IMR-90 (cell line): ENCODE data around the gene ZNF609. TPM values are rescaled to one million over a fixed set of nuclear protein-coding genes. Genes with fewer than 3 reads are reported as not detected.

Experiments used
- ATAC-seq: fragments of 200-7000 bp; cut with Tn5 transposase; 2 replicates; pipeline ENCODE4 v1.9.1; 2020; ENCODE audit warnings: low read depth, mild to moderate bottlenecking, moderate library complexity
- BruUV-seq: library from RNA; stranded (reverse); fragments of 400-500 nt; replicated peaks from 2 replicates; lab custom pipeline; 2021; lab: Mats Ljungman, UMichigan
- CTCF ChIA-PET: fragments of 300-600 bp; formaldehyde crosslinking; extraction: SDS; loops from one replicate; lab custom pipeline; 2021; ENCODE audit warnings: antibody characterized with exemption; lab: Yijun Ruan, JAX
- POLR2A ChIA-PET: fragments of 300-600 bp; sonication (Branson Sonifier 250); formaldehyde crosslinking; loops from one replicate; lab custom pipeline; 2022; ENCODE audit warnings: antibody characterized with exemption; ENCODE audit not compliant: unreplicated experiment; lab: Charles Lee
- DNase-seq: peaks from one replicate; pipeline ENCODE4 v3.0.0; 2013
- H2AFZ ChIP-seq: replicated peaks from 2 replicates; pipeline ENCODE3; 2013; ENCODE audit warnings: low read length, mild to moderate bottlenecking; ENCODE audit not compliant: poor library complexity
- H2AK5ac ChIP-seq: 2 replicates; pipeline ENCODE4 v1.6.1; 2013; ENCODE audit warnings: low read depth, low read length, inconsistent platforms
- H2AK9ac ChIP-seq: replicated peaks from 2 replicates; pipeline ENCODE3; 2013; ENCODE audit warnings: mild to moderate bottlenecking, low read depth, low read length, moderate library complexity; ENCODE audit not compliant: poor library complexity
- H2BK120ac ChIP-seq: 2 replicates; pipeline ENCODE4 v1.6.1; 2013; ENCODE audit warnings: low read depth, low read length, inconsistent platforms
- H2BK15ac ChIP-seq: 3 replicates; pipeline ENCODE4 v1.6.1; 2013; ENCODE audit warnings: low read depth, low read length, inconsistent platforms
- H2BK20ac ChIP-seq: 2 replicates; pipeline ENCODE4 v1.6.1; 2013; ENCODE audit warnings: low read depth, mild to moderate bottlenecking, inconsistent platforms, low read length, moderate library complexity
- H2BK5ac ChIP-seq: 2 replicates; pipeline ENCODE4 v1.6.1; 2013; ENCODE audit warnings: mild to moderate bottlenecking, low read depth, low read length, inconsistent platforms; ENCODE audit not compliant: poor library complexity, severe bottlenecking
- H3K14ac ChIP-seq: replicated peaks from 2 replicates; pipeline ENCODE4 v1.6.1; 2013; ENCODE audit warnings: low read depth, low read length, inconsistent platforms
- H3K18ac ChIP-seq: 2 replicates; pipeline ENCODE4 v1.6.1; 2013; ENCODE audit warnings: low read depth, low read length, control low read depth
- H3K23ac ChIP-seq: 2 replicates; pipeline ENCODE4 v1.6.1; 2013; ENCODE audit warnings: low read depth, low read length, inconsistent platforms
- H3K27ac ChIP-seq: 2 replicates; pipeline ENCODE4 v1.5.1; 2013; ENCODE audit warnings: mild to moderate bottlenecking, control low read depth, low read length; ENCODE audit not compliant: insufficient read depth
- H3K27me3 ChIP-seq: 2 replicates; pipeline ENCODE4 v1.6.1; 2013; ENCODE audit warnings: low read length; ENCODE audit not compliant: control insufficient read depth, insufficient read depth
- H3K36me3 ChIP-seq: 2 replicates; pipeline ENCODE4 v1.6.1; 2013; ENCODE audit warnings: low read length, mixed read lengths; ENCODE audit not compliant: control insufficient read depth, insufficient read depth
- H3K4ac ChIP-seq: 2 replicates; pipeline ENCODE4 v1.6.1; 2013; ENCODE audit warnings: low read depth, low read length, inconsistent platforms
- H3K4me1 ChIP-seq: 2 replicates; pipeline ENCODE4 v1.6.1; 2013; ENCODE audit warnings: low read length, mixed read lengths; ENCODE audit not compliant: control insufficient read depth, insufficient read depth
- H3K4me2 ChIP-seq: 2 replicates; pipeline ENCODE4 v1.6.1; 2013; ENCODE audit warnings: low read depth, mild to moderate bottlenecking, control low read depth, low read length, moderate library complexity
- H3K4me3 ChIP-seq: 2 replicates; pipeline ENCODE4 v1.5.1; 2013; ENCODE audit warnings: low read depth, mild to moderate bottlenecking, control low read depth, low read length, moderate library complexity; ENCODE audit not compliant: insufficient read depth
- H3K56ac ChIP-seq: 2 replicates; pipeline ENCODE4 v1.6.1; 2013; ENCODE audit warnings: low read length, inconsistent platforms; ENCODE audit not compliant: insufficient read depth; ENCODE audit errors: extremely low read depth
- H3K79me1 ChIP-seq, 2 experiments: 2 replicates each; pipeline ENCODE4 v1.6.1; 2013; ENCODE audit warnings: low read length in 2 of 2, inconsistent platforms in 1 of 2, low read depth in 1 of 2
- H3K9ac ChIP-seq: 2 replicates; pipeline ENCODE4 v1.6.1; 2013; ENCODE audit warnings: low read depth, low read length, control low read depth
- H3K9me1 ChIP-seq: 2 replicates; pipeline ENCODE4 v1.6.1; 2013; ENCODE audit warnings: low read length, inconsistent platforms; ENCODE audit not compliant: insufficient read depth
- H3K9me3 ChIP-seq: 2 replicates; pipeline ENCODE4 v1.6.1; 2013; ENCODE audit warnings: low read length; ENCODE audit not compliant: control insufficient read depth, insufficient read depth
- H4K20me1 ChIP-seq: 2 replicates; pipeline ENCODE4 v1.6.1; 2013; ENCODE audit warnings: low read length, inconsistent platforms; ENCODE audit not compliant: insufficient read depth
- H4K5ac ChIP-seq: 2 replicates; pipeline ENCODE4 v1.6.1; 2013; ENCODE audit warnings: mild to moderate bottlenecking, low read depth, low read length, control low read depth
- H4K8ac ChIP-seq, 2 experiments: 2 replicates each; pipeline ENCODE4 v1.6.1; 2013; ENCODE audit warnings: low read depth in 2 of 2, low read length in 2 of 2, control low read depth in 1 of 2, inconsistent platforms in 1 of 2
- H4K91ac ChIP-seq: 2 replicates; pipeline ENCODE4 v1.6.1; 2013; ENCODE audit warnings: low read depth, low read length, inconsistent platforms; ENCODE audit not compliant: insufficient read depth
- CEBPB ChIP-seq: IDR thresholded peaks from 2 replicates; pipeline ENCODE4 v1.6.1; 2012; ENCODE audit warnings: low read depth, low read length, improper control_type of control experiment
- WGBS, 2 experiments: methylation state at CpG; one replicate each; pipeline versions ENCODE4 v1.1.5 to v1.1.7; 2013; ENCODE audit warnings: missing lambda C conversion rate in 2 of 2; ENCODE audit not compliant: insufficient read length in 1 of 2; ENCODE audit errors: extremely low coverage in 2 of 2; 5-methylcytosine and 5-hydroxymethylcytosine counted together
- dilution Hi-C: fragments of 300-500 bp; cut with HindIII; formaldehyde crosslinking; loops from one replicate; pipeline ENCODE4 v1.14.3; 2018; ENCODE audit warnings: low sequenced_read_pairs; ENCODE audit not compliant: unreplicated experiment
- in situ Hi-C: fragments of 300-500 bp; cut with MboI; formaldehyde crosslinking; loops from 3 replicates; pipeline ENCODE4 v1.14.3; 2019; ENCODE audit warnings: low sequenced_read_pairs, inconsistent platforms, mixed read lengths
- intact Hi-C: fragments of 100-400 bp; cut with micrococcal nuclease; formaldehyde crosslinking; loops from 2 replicates; pipeline ENCODE4 v1.10.0; 2022
- polyA plus RNA-seq, 3 experiments: library from polyadenylated mRNA; depleted of rRNA; stranded (reverse); fragments of >200 nt; gene quantifications; 2 replicates each; pipeline ENCODE4 v1.2.3, GENCODE V29; 2012; ENCODE audit warnings: low replicate concordance in 1 of 3
- total RNA-seq: library from RNA; depleted of rRNA; stranded (reverse); fragments of >200 nt; gene quantifications from 2 replicates; pipeline ENCODE4 v1.2.3, GENCODE V29; 2012
- TF ChIP-seq, protein P1 (sequence below): fragments of 150-350 bp; IDR thresholded peaks from 2 replicates; pipeline ENCODE4 v1.6.1; 2016; ENCODE audit warnings: low read depth, mild to moderate bottlenecking, low read length, moderate library complexity, borderline replicate concordance

ZNF609 gene
- total and polyA plus RNA-seq, 2 of the 4 experiments (the other 2 are of a cell fraction) = 10.4 to 12.5 TPM

- POLR2A ChIA-PET = no interaction called here
- DNase-seq = no peak
Measured at GRCh38 chr15:64712353-64712752, 252.0 kb downstream of the ZNF609 start.

More at GRCh38 chr15:64712353-64712752, 252.0 kb downstream of the ZNF609 start:
- intact Hi-C loops = no loop called here
- Histone ChIP-seq H4K5ac (no peak overlapping the region), H3K23ac (no peak overlapping the region), H3K4me2 (no peak overlapping the region), H2AK5ac (no peak overlapping the region), H4K91ac (no peak overlapping the region), H3K14ac (no peak overlapping the region), H3K4me1 (no peaks in the 10 kb centered on the region), H3K4ac (no peak overlapping the region), H3K27ac (no peak overlapping the region), H3K56ac (no peak overlapping the region), H2BK5ac (no peak overlapping the region), H2BK15ac (no peak overlapping the region), H3K4me3 (no peak overlapping the region), H3K36me3 (no peaks in the 10 kb centered on the region), H3K79me1 (no peaks in the 10 kb centered on the region), H3K9ac (no peak overlapping the region), H2BK120ac (no peak overlapping the region), H2AK9ac (no peak overlapping the region), H4K8ac (no peak overlapping the region), H3K18ac (no peak overlapping the region), H4K20me1 (no peaks in the 10 kb centered on the region), H3K9me1 (no peaks in the 10 kb centered on the region), H2BK20ac (no peak overlapping the region), H2AFZ (no peak overlapping the region), H3K9me3 (no peaks in the 10 kb centered on the region), H3K27me3 (no peaks in the 10 kb centered on the region)
- in situ Hi-C loops = no loop called here
- no TSS peak for BruUV-seq
- dilution Hi-C loops = no loop called here
- TF ChIP-seq CEBPB = no peak
- TF ChIP-seq, protein P1, sequence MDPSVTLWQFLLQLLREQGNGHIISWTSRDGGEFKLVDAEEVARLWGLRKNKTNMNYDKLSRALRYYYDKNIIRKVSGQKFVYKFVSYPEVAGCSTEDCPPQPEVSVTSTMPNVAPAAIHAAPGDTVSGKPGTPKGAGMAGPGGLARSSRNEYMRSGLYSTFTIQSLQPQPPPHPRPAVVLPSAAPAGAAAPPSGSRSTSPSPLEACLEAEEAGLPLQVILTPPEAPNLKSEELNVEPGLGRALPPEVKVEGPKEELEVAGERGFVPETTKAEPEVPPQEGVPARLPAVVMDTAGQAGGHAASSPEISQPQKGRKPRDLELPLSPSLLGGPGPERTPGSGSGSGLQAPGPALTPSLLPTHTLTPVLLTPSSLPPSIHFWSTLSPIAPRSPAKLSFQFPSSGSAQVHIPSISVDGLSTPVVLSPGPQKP = no peak
- WGBS, 2 experiments = no CpG with 5 or more reads among the region's 2 CpGs
- no peak for ATAC-seq
- CTCF ChIA-PET = interaction anchor here (0.5 kb wide), 1 partner anchor 13 kb away, joined by 3 read pairs; no protein-coding TSS in a partner anchor
